SU-DHL-6 (cell line): ENCODE results near the gene SLC14A1.

Experiments
- EZH2phosphoT487 ChIP-seq: fragments of 200-600 bp; sonication (generic), shearing (Covaris generic); conservative IDR thresholded peaks from 2 replicates; pipeline ENCODE4 v1.6.1; 2018; ENCODE audit warnings: mild to moderate bottlenecking, antibody characterized with exemption, low read length, moderate library complexity, mixed read lengths
- TF ChIP-seq, protein P1 (sequence below): fragments of 200-600 bp; sonication (generic); IDR thresholded peaks from one replicate; pipeline ENCODE4 v1.5.1; 2017; ENCODE audit warnings: antibody characterized with exemption, mild to moderate bottlenecking, low read length, moderate library complexity; ENCODE audit not compliant: insufficient read depth, poor library complexity, severe bottlenecking

DNA sequence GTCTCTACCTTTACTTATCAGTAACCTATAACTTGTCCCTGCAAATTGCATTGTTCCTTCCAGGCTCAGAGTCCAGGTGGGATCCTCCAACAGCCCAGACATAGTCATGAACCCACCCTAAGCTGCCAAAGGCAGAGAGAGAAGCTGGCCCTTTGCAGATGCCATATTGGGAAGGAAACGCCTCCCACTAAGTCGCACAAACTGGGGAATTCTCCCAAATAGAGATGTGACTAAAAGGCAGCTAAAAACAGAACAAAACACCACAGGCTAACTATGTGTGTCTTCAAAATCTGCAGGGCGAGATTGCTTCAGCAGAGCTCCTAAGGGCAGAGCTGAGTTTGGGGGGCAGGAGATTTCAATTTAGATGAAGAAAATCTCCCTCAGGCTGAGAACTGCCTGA, 63.0 kb downstream of the SLC14A1 start:
- TF ChIP-seq, protein P1, sequence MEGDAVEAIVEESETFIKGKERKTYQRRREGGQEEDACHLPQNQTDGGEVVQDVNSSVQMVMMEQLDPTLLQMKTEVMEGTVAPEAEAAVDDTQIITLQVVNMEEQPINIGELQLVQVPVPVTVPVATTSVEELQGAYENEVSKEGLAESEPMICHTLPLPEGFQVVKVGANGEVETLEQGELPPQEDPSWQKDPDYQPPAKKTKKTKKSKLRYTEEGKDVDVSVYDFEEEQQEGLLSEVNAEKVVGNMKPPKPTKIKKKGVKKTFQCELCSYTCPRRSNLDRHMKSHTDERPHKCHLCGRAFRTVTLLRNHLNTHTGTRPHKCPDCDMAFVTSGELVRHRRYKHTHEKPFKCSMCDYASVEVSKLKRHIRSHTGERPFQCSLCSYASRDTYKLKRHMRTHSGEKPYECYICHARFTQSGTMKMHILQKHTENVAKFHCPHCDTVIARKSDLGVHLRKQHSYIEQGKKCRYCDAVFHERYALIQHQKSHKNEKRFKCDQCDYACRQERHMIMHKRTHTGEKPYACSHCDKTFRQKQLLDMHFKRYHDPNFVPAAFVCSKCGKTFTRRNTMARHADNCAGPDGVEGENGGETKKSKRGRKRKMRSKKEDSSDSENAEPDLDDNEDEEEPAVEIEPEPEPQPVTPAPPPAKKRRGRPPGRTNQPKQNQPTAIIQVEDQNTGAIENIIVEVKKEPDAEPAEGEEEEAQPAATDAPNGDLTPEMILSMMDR = no peak
- no peak for TF ChIP-seq EZH2phosphoT487
